Activated CD4-positive, alpha-beta T cell treated with anti-CD3 and anti-CD28 coated beads for 36 hours (primary cell): ENCODE measurements around the gene PGAP3. TPM values are rescaled to one million over a fixed set of nuclear protein-coding genes. Genes with fewer than 3 reads are reported as not detected.

Source experiments
- ATAC-seq: fragments of 200-7000 bp; cut with Tn5 transposase; one replicate; pipeline ENCODE4 v1.10.0; 2021; ENCODE audit warnings: mild to moderate bottlenecking, moderate library complexity
- CTCF ChIA-PET: fragments of 350-600 bp; sonication (Branson Sonifier 250); formaldehyde crosslinking; loops from one replicate; lab custom pipeline; 2021; ENCODE audit warnings: antibody characterized with exemption; lab: Charles Lee
- POLR2A ChIA-PET: fragments of 350-600 bp; sonication (Branson Sonifier 250); formaldehyde crosslinking; loops from one replicate; lab custom pipeline; 2021; ENCODE audit warnings: antibody characterized with exemption, inconsistent platforms; lab: Charles Lee
- DNase-seq: peaks from one replicate; pipeline ENCODE4 v3.0.0-alpha.2; 2020
- H3K27ac Mint-ChIP-seq: one replicate; pipeline ENCODE4 v1.8.0; 2021; ENCODE audit warnings: mixed read lengths
- H3K27me3 Mint-ChIP-seq: one replicate; pipeline ENCODE4 v1.8.0; 2021; ENCODE audit warnings: mixed read lengths
- H3K36me3 Mint-ChIP-seq: one replicate; pipeline ENCODE4 v1.8.0; 2021; ENCODE audit warnings: low read depth, mixed read lengths
- H3K4me1 Mint-ChIP-seq: one replicate; pipeline ENCODE4 v1.8.0; 2021; ENCODE audit warnings: mixed read lengths
- H3K4me3 Mint-ChIP-seq: one replicate; pipeline ENCODE4 v1.8.0; 2021; ENCODE audit warnings: mild to moderate bottlenecking, moderate library complexity, mixed read lengths
- H3K9me3 Mint-ChIP-seq: one replicate; pipeline ENCODE4 v1.8.0; 2021; ENCODE audit warnings: low read depth, mixed read lengths
- intact Hi-C, 2 experiments: fragments of 100-400 bp; cut with DNase I in 1 of 2; cut with micrococcal nuclease in 1 of 2; formaldehyde crosslinking; loops; one replicate each; pipeline versions ENCODE4 v1.14.2 to v1.15.1; 2022 to 2024; cut with DNase I, micrococcal nuclease
- total RNA-seq, 2 experiments: library from RNA; stranded (reverse); gene quantifications; one replicate each; pipeline ENCODE4 v1.2.3, GENCODE V29; 2021

Gene PGAP3, protein sequence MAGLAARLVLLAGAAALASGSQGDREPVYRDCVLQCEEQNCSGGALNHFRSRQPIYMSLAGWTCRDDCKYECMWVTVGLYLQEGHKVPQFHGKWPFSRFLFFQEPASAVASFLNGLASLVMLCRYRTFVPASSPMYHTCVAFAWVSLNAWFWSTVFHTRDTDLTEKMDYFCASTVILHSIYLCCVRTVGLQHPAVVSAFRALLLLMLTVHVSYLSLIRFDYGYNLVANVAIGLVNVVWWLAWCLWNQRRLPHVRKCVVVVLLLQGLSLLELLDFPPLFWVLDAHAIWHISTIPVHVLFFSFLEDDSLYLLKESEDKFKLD
- total RNA-seq, result 10 to 100 TPM in 1 of 2 experiments, 1 to 10 TPM in 1; 8.6 to 11.9 TPM

DNA sequence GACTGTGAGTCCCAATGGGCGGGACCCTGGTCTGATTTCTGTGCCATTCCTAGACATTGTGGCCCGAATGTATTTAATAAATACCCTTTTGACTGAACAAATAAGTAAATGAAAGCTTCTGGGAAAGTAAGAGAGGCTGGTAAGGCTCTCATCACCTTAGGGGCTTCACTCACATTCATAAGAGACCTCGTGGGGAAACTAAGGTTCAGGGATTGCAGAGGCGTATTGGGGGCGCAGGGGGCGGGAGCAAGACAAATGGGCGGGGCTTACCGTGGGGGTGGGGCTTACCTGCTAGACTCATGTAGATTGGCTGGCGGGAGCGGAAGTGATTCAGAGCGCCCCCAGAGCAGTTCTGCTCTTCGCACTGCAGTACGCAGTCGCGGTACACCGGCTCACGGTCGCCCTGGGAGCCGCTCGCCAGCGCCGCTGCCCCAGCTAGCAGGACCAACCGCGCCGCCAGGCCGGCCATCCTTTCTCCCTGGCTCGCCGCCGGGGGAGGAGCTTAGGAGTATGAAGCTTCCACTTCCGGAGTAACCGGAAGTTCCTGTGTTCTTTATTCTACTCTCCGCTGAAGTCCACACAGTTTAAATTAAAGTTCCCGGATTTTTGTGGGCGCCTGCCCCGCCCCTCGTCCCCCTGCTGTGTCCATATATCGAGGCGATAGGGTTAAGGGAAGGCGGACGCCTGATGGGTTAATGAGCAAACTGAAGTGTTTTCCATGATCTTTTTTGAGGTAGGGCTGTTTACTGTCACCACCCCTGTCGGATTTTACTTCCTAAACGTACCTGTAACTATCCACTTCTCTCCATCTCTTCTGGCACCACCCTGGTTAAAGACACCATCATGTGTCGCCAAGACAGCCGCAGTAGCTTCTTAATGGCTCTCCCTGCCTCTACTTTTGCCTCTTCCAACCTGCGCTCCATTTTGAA lies at the start of gene PGAP3:
TSS of gene PGAP3 (minus strand) at position 512 of the 929 bp plus-strand sequence. CDS start at position 469, 43 bp downstream.
- POLR2A ChIA-PET, result interaction anchor here (0.6 kb wide), 2 partner anchors 19 to 601 kb away, joined by 5 to 12 read pairs; partner anchors contain the start of gene PNMT
- Mint-ChIP-seq H3K36me3 (peaks cover 5% of the 10 kb centered on the region), H3K27ac (peak within 1 kb of the TSS; percentile 95)

DNA sequence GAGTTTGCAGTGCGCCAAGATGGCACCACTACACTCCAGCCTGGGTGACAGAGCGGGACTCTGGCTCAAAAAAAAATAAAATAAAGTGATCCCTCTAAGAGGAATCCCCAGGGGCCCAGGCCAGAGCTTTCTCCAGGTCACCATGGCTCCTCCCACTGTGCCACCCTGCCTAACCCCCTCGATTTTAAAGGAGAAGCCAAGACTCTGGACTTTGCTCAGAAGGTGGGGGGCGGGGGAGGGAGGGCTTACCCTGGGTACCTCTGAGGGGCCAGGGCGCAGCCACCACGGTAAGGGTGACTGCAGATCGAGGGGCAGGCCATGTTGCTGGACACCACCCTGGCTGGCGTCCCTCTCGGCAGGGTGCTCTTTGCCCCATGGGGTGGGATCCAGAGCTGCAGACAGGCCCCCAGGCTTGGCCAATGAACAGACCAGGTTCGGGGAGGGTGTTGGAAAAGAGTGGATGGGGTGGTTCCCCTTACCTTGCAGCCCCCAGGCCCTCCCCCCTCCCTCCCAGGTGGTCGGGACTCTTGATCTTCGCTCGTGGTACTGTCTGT lies 49.4 kb upstream of the PGAP3 start:
- peaks cover 6% of the 10 kb centered on the region for H3K27me3 Mint-ChIP-seq
- H3K4me1 Mint-ChIP-seq, result peaks cover 24% of the 10 kb centered on the region
- H3K4me3 Mint-ChIP-seq, result no peak overlapping the region

More for the DNA sequence above, at the start of gene PGAP3:
- Mint-ChIP-seq H3K4me3 (peak within 1 kb of the TSS; percentile 86), H3K27me3 (no peaks in the 10 kb centered on the region), H3K9me3 (no peaks in the 10 kb centered on the region), H3K4me1 (peaks cover 19% of the 10 kb centered on the region)
- intact Hi-C loops, result loop anchor here (1.0 to 5.0 kb wide), 12 partner anchors 42 to 529 kb away; partner anchors contain the start of genes MIEN1 (in 2 of the 2), STARD3 (in 2 of the 2), IKZF3 (in 1 of the 2) and LRRC3C (in 1 of the 2)
- CTCF ChIA-PET, result interaction anchor here (0.7 to 1.4 kb wide), 10 partner anchors 12 to 132 kb away, joined by 3 to 5 read pairs (median 3); no protein-coding TSS in a partner anchor
- DNase-seq (peak; percentile 92), ATAC-seq (peak; percentile 96)

DNA sequence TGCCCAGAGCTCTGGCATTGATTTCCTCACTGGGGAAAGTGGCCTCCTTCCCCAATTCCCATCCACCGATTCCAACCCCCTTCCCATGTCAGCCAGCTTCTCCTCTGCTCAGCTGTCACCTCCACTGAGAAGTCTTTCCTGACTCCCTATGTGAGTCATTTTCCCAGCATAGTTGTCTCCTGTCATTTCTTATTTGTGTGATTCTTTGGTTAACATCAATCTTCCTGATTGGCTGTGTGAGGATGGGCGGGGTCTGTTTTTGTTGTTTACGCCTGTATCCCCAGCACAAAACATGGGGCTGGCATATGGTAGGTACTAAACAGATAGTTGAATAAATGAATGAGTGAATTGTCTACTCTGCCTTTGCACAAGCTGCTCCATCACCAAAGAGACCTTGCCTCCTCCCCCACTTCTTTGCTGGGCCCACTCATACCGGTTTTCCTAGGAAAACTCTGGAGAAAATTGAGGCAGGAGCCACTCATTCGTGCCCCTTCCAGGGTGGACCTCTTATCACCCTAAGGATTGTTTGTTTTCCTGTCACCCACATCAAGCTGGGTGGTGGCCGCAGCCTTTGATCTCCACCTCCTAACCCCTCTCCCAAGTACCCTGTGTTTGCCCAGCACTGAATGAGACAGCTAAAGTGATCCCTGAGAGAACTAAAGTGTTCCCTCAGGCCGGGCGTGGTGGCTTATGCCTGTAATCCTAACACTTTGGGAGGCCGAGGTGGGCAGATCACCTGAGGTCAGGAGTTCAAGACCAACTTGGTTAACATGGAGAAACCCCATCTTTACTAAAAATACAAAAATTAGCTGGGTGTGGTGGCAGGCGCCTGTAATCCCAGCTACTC lies 48.7 kb upstream of the PGAP3 start:
- no peak overlapping the region for H3K4me3 Mint-ChIP-seq
- no peak for DNase-seq
- no peak for ATAC-seq
- H3K36me3 Mint-ChIP-seq, result no peaks in the 10 kb centered on the region
- no peak overlapping the region for H3K27ac Mint-ChIP-seq
- POLR2A ChIA-PET, result no interaction called here
- H3K4me1 Mint-ChIP-seq, result peaks cover 24% of the 10 kb centered on the region
- intact Hi-C loops, result no loop called here
- H3K9me3 Mint-ChIP-seq, result no peaks in the 10 kb centered on the region
- CTCF ChIA-PET, result interaction anchor here (1.3 kb wide), 1 partner anchor 244 kb away, joined by 3 read pairs; the partner anchor contains the start of gene PSMD3
- H3K27me3 Mint-ChIP-seq, result peaks cover 6% of the 10 kb centered on the region

More for the DNA sequence above, 49.4 kb upstream of the PGAP3 start:
- Mint-ChIP-seq H3K36me3 (no peaks in the 10 kb centered on the region), H3K9me3 (no peaks in the 10 kb centered on the region), H3K27ac (no peak overlapping the region)
- intact Hi-C loops, result no loop called here
- DNase-seq (no peak), ATAC-seq (no peak)
- ChIA-PET CTCF (interaction anchor here (1.3 kb wide), 1 partner anchor 243 kb away, joined by 3 read pairs; the partner anchor contains the start of gene PSMD3), POLR2A (no interaction called here)

DNA sequence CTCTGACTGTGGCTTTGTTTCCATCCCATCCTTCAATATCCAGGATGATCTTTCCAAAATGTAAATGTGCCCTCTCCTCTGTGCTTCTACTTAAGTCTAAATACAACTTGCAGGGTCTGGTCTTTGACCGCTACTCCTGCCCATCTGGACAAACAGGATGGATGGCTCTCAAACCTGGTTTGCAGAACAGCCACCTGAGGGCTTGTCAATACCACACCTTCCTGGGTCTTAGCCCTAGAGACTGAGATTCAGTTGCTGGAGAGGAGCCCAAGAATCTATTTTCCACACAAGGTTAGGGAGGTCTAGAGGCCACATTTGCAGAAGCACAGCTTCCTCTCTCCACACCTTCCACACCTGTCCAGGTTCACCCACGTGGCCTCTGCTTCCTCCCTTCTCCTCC lies 48.0 kb upstream of the PGAP3 start:
- ATAC-seq, result no peak
- ChIA-PET POLR2A (no interaction called here), CTCF (interaction anchor here (1.3 kb wide), 1 partner anchor 245 kb away, joined by 3 read pairs; the partner anchor contains the start of gene PSMD3)
- no peaks in the 10 kb centered on the region for H3K9me3 Mint-ChIP-seq
- H3K4me1 Mint-ChIP-seq, result peaks cover 24% of the 10 kb centered on the region
- intact Hi-C loops, result no loop called here
- H3K27ac Mint-ChIP-seq, result no peak overlapping the region
- no peaks in the 10 kb centered on the region for H3K36me3 Mint-ChIP-seq
- peaks cover 6% of the 10 kb centered on the region for H3K27me3 Mint-ChIP-seq
- H3K4me3 Mint-ChIP-seq, result no peak overlapping the region
- DNase-seq, result no peak

DNA sequence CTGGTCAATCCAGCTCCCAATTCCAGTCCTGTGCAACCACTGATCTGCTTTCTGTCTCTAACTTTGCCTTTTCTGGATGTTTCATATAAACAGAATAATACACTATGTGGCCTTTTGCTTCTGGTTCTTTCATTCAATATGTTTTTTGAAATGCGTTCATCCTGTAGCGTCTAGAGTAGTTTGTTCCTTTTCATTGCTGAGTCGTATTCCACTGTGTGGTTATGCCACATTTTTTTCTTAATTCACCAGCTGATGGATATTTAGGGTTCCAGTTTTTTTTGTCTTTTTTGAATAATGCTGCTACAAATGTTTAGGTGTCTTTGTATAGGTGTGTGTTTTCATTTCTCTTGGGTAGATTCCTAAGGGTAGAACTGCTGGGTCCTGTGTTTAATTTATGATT lies 44.7 kb upstream of the PGAP3 start:
- Mint-ChIP-seq H3K27me3 (no peaks in the 10 kb centered on the region), H3K36me3 (peaks cover 12% of the 10 kb centered on the region), H3K4me3 (no peak overlapping the region), H3K27ac (no peak overlapping the region), H3K9me3 (no peaks in the 10 kb centered on the region), H3K4me1 (peaks cover 15% of the 10 kb centered on the region)
- intact Hi-C loops, result loop anchor here in 1 of 2 experiments (5.0 kb wide), 1 partner anchor 45 kb away; the partner anchor contains the start of gene PGAP3
- ChIA-PET CTCF (interaction anchor here (0.6 to 5.1 kb wide), 6 partner anchors 19 to 410 kb away, joined by 3 to 24 read pairs (median 3); partner anchors contain the start of gene PGAP3), POLR2A (interaction anchor here (0.7 kb wide), 1 partner anchor 86 kb away, joined by 3 read pairs; no protein-coding TSS in a partner anchor)
- DNase-seq, result no peak
- no peak for ATAC-seq

DNA sequence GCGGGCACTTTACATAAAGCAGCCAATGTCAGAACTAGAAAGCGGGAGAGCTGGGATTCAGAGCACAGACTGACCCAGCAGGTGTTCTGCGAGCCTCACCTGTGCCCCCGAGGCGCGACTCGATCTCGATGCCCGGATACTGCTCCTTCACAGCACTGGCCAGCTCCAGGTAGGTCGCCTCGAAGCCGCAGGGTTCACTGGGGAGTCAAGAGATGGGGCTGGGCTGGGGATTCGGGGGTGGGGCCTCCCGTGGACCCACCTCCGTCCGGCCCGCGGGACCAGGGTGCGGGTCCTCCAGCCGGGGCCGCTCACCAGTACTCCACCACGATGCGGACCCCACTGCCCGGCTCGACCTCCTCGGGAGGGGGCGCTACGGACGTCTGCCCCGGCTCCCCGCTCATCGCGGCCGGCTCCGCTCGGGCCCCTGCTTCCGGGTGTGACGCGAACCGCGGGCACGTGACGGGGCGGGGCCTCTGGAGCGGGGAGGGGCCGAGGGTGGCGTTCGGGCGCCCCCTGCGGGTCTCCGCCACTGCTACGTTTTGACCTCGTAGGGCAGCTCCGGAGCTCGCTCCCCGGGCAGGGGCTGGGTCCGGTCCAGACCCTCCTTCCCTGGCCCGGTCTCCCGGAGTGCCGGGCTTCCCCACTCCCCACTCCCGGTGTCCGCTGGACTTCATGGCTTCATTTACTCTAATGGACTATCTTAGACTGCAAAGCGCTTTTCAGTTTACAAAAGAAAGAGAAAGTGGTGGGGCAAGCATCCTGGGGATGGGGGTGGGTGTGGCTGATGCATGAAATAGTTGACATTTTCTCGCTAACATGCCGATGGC lies 42.5 kb upstream of the PGAP3 start, which contains the start of gene MIEN1:
TSS of gene MIEN1 (minus strand) at position 438 of the 827 bp plus-strand sequence. CDS start at position 401, 37 bp downstream.
- H3K4me3 Mint-ChIP-seq, result peak within 1 kb of the TSS; percentile 90

DNA sequence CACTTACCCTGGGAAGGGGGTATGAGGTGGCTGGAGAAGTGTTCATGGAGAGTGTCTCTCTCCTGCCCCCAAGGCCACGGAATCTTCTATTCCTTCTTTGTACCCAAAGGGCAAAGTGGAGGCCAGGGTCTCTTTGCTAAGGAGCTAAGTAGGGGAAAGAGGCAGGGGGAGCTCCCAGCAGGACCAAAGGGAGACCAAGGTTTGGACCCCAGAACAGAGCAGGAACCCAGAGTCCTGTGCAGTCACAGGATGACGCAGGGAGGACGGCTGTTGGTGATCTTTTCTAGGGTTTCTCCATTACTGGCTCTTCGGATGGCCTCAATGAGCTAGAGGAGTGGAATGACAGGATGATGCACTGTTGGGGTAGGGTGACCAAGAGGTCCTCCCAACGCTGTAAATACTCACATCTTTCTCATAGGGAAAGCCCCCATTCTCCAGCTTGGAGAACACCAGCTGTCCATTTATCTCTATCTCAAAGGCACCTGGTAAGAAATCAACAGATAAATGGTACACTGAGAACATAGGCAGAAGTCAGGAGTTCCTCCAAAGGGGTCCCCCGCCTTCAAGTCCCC lies 41.5 kb upstream of the PGAP3 start:
- H3K27ac Mint-ChIP-seq, result peak overlapping the region; percentile 88
- peaks cover 15% of the 10 kb centered on the region for H3K4me1 Mint-ChIP-seq
- DNase-seq (no peak), ATAC-seq (no peak)
- POLR2A ChIA-PET, result interaction anchor here (0.5 to 1.4 kb wide), 5 partner anchors 41 to 148 kb away, joined by 3 to 4 read pairs (median 3); no protein-coding TSS in a partner anchor
- peaks cover 17% of the 10 kb centered on the region for H3K36me3 Mint-ChIP-seq
- intact Hi-C loops, result no loop called here
- CTCF ChIA-PET, result interaction anchor here (0.6 to 5.1 kb wide), 17 partner anchors 20 to 298 kb away, joined by 3 to 24 read pairs (median 3); partner anchors contain the start of genes PGAP3 and PNMT
- H3K4me3 Mint-ChIP-seq, result peak overlapping the region; percentile 90
- H3K9me3 Mint-ChIP-seq, result no peaks in the 10 kb centered on the region
- H3K27me3 Mint-ChIP-seq, result no peaks in the 10 kb centered on the region

More for the DNA sequence above, 42.5 kb upstream of the PGAP3 start, which contains the start of gene MIEN1:
- ATAC-seq (peak; percentile 92), DNase-seq (peak; percentile 97)
- Mint-ChIP-seq H3K4me1 (peaks cover 15% of the 10 kb centered on the region), H3K9me3 (no peaks in the 10 kb centered on the region), H3K36me3 (peaks cover 15% of the 10 kb centered on the region), H3K27ac (peak within 1 kb of the TSS; percentile 88), H3K27me3 (no peaks in the 10 kb centered on the region)
- intact Hi-C loops, result loop anchor here (1.0 to 5.0 kb wide), 11 partner anchors 24 to 410 kb away; partner anchors contain the start of genes PGAP3 (in 2 of the 2), CASC3 (in 1 of the 2), LRRC3C (in 1 of the 2) and ORMDL3 (in 1 of the 2)
- CTCF ChIA-PET, result interaction anchor here (0.6 to 5.1 kb wide), 27 partner anchors 9 to 253 kb away, joined by 3 to 24 read pairs (median 4); partner anchors contain the start of genes PGAP3, PNMT and PSMD3
- POLR2A ChIA-PET, result interaction anchor here (0.5 to 1.4 kb wide), 8 partner anchors 18 to 524 kb away, joined by 3 to 4 read pairs (median 3); partner anchors contain the start of genes LRRC3C and ORMDL3

DNA sequence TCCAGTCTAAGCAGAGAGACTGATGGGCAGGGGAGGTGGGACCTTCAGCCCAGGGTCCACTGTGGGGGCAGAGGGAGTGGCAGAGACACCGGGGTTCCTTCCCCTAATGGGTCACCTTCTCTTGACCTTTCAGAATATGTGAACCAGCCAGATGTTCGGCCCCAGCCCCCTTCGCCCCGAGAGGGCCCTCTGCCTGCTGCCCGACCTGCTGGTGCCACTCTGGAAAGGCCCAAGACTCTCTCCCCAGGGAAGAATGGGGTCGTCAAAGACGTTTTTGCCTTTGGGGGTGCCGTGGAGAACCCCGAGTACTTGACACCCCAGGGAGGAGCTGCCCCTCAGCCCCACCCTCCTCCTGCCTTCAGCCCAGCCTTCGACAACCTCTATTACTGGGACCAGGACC lies 39.7 kb upstream of the PGAP3 start:
- ATAC-seq (no peak), DNase-seq (no peak)
- Mint-ChIP-seq H3K36me3 (peaks cover 17% of the 10 kb centered on the region), H3K9me3 (no peaks in the 10 kb centered on the region), H3K4me3 (no peak overlapping the region), H3K4me1 (peaks cover 15% of the 10 kb centered on the region), H3K27ac (no peak overlapping the region), H3K27me3 (no peaks in the 10 kb centered on the region)
- ChIA-PET POLR2A (no interaction called here), CTCF (interaction anchor here (5.1 kb wide), 1 partner anchor 105 kb away, joined by 24 read pairs; no protein-coding TSS in a partner anchor)
- intact Hi-C loops, result no loop called here
